ENCODE data around the gene CADPS2.
"Not testable (repeated sequence)": the region's sequence is repeated elsewhere in the genome, so short reads cannot be mapped to it uniquely, and the experiment has no call there.

Gene CADPS2

GRCh38 chr7:122849957-122850328 is 36.3 kb downstream of the CADPS2 start:
- DNase-seq (ENCODE audit: low read depth in 2 of 2): no peak

- no peak for DNase-seq (ENCODE audit: low read depth in 2 of 2)
Measured at GRCh38 chr7:122849322-122849956, 36.8 kb downstream of the CADPS2 start.

- no peak for DNase-seq (ENCODE audit: low read depth in 2 of 2)
Measured at GRCh38 chr7:122847871-122848473, 38.3 kb downstream of the CADPS2 start.

GRCh38 chr7:122846591-122846990 is 39.7 kb downstream of the CADPS2 start:
- no peak for DNase-seq (ENCODE audit: low read depth in 2 of 2)

GRCh38 chr7:122845286-122845685 is 41.0 kb downstream of the CADPS2 start:
- DNase-seq (ENCODE audit: low read depth in 2 of 2): no peak

- DNase-seq (ENCODE audit: low read depth in 2 of 2): no peak
Measured at GRCh38 chr7:122844191-122844988, 41.9 kb downstream of the CADPS2 start.

GRCh38 chr7:122842971-122843370 is 43.3 kb downstream of the CADPS2 start:
- no peak for DNase-seq (ENCODE audit: low read depth in 2 of 2)

- not testable (repeated sequence) for DNase-seq (ENCODE audit: low read depth in 2 of 2)
Measured at GRCh38 chr7:122836286-122836685, 50.0 kb downstream of the CADPS2 start.

GRCh38 chr7:122834571-122834942 is 51.7 kb downstream of the CADPS2 start:
- DNase-seq (ENCODE audit: low read depth in 2 of 2): not testable (repeated sequence)

- DNase-seq (ENCODE audit: low read depth in 2 of 2): no peak
Measured at GRCh38 chr7:122833888-122834570, 52.2 kb downstream of the CADPS2 start.

GRCh38 chr7:122831436-122831835 is 54.8 kb downstream of the CADPS2 start:
- DNase-seq (ENCODE audit: low read depth in 2 of 2): no peak

- DNase-seq (ENCODE audit: low read depth in 2 of 2): no peak
Measured at GRCh38 chr7:122829962-122830361, 56.3 kb downstream of the CADPS2 start.

GRCh38 chr7:122827763-122828162 is 58.5 kb downstream of the CADPS2 start:
- DNase-seq (ENCODE audit: low read depth in 2 of 2): no peak

GRCh38 chr7:122813845-122814244 is 72.4 kb downstream of the CADPS2 start:
- no peak for DNase-seq (ENCODE audit: low read depth in 2 of 2)

GRCh38 chr7:122803851-122804250 is 82.4 kb downstream of the CADPS2 start:
- no peak for DNase-seq (ENCODE audit: low read depth in 2 of 2)

- no peak for DNase-seq (ENCODE audit: low read depth in 2 of 2)
Measured at GRCh38 chr7:122803323-122803722, 82.9 kb downstream of the CADPS2 start.

GRCh38 chr7:122802301-122802751 is 83.9 kb downstream of the CADPS2 start:
- no peak for DNase-seq (ENCODE audit: low read depth in 2 of 2)

GRCh38 chr7:122791959-122792545 is 94.2 kb downstream of the CADPS2 start:
- no peak for DNase-seq (ENCODE audit: low read depth in 2 of 2)

- DNase-seq (ENCODE audit: low read depth in 2 of 2): no peak
Measured at GRCh38 chr7:122790591-122790990, 95.7 kb downstream of the CADPS2 start.

GRCh38 chr7:122790132-122790531 is 96.1 kb downstream of the CADPS2 start:
- no peak for DNase-seq (ENCODE audit: low read depth in 2 of 2)

- no peak for DNase-seq (ENCODE audit: low read depth in 2 of 2)
Measured at GRCh38 chr7:122789156-122789555, 97.1 kb downstream of the CADPS2 start.
